GM21529 (cell line): ENCODE data around the gene CATSPER1.
"Not testable (repeated sequence)": the region's sequence is repeated elsewhere in the genome, so short reads cannot be mapped to it uniquely, and the experiment has no call there.

Experiments
- ATAC-seq: cut with Tn5 transposase; IDR thresholded peaks from one replicate; pipeline ENCODE4 v1.9.1; 2021; ENCODE audit not compliant: unreplicated experiment

The CATSPER1 gene

GRCh38 chr11:66020618-66021357, 5.5 kb downstream of the CATSPER1 start:
- no peak for ATAC-seq

GRCh38 chr11:66020212-66020611, 6.1 kb downstream of the CATSPER1 start:
- no peak for ATAC-seq

GRCh38 chr11:66017321-66017720, 9.0 kb downstream of the CATSPER1 start:
- no peak for ATAC-seq

GRCh38 chr11:66016793-66017177, 9.5 kb downstream of the CATSPER1 start:
- ATAC-seq = no peak

- ATAC-seq = no peak
Measured at GRCh38 chr11:66015936-66016792, 10.1 kb downstream of the CATSPER1 start.

DNA sequence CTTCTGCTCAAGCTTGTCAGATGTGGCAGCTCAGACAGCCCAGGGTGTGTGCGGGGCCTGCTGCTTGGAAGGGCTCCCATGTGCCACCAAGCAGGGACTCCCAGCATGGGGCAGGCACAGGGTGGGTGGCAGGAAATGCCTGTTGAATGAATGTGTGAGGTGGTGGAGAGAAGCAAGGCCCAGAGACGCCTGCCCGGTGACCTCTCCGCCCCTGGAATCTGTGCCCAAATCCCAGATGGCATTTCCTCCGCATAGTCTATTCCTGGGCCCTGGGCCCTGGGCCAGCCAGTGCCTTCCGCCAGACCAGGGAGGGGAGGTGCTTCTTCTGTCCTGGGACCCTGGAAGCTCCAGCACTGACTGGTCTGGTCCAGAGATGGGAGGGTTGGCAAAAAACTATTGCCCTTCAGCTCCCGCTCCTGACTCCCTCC, 10.8 kb downstream of the CATSPER1 start:
- no peak for ATAC-seq

DNA sequence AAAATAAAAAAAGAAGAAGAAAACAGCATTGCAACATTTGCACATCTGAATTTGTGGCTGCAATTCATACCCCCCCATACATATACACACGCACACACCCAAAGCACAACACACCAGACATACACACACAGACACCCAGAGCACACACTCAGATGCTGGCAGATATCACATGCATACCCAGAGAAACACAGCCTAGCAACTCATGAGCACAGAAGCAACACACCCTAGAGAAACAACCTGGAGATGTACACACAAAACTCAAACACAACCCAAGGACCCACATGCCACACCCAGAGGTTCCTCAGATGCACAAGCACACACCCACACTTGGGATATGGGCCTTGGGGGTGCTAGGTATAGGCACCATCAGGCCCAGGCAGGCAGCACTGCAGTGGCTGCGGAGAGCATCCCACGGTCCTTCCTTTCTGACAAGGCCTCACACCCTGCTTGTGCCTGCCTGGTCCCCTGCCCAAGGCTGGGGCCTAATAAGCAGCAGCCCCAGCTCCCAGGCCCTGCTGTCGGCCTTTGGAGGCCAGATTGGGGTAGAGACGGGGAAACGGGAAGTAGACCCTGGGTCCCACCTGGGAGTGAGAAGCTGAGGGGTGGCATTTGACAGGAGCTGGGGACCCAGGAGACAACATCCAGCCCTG, 11.3 kb downstream of the CATSPER1 start:
- ATAC-seq = no peak

DNA sequence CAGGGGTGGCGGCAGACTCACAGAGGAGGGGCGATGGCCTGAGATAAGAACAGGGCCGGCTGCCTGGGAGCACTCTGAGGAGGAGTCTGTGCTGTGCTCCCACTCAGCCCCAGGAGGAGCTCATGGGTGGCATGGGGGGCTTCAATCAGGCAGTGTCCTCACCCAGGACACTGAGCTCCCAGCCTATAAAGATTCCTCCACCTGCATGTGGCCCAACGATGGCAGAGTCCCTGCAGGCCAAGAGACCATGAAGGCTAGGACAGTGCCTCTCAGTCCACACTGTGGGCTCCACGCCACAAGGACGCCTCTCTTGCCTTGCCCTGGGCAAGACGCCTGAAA, 12.5 kb downstream of the CATSPER1 start:
- ATAC-seq = no peak

- no peak for ATAC-seq
Measured at GRCh38 chr11:66012946-66013761, 13.1 kb downstream of the CATSPER1 start.

DNA sequence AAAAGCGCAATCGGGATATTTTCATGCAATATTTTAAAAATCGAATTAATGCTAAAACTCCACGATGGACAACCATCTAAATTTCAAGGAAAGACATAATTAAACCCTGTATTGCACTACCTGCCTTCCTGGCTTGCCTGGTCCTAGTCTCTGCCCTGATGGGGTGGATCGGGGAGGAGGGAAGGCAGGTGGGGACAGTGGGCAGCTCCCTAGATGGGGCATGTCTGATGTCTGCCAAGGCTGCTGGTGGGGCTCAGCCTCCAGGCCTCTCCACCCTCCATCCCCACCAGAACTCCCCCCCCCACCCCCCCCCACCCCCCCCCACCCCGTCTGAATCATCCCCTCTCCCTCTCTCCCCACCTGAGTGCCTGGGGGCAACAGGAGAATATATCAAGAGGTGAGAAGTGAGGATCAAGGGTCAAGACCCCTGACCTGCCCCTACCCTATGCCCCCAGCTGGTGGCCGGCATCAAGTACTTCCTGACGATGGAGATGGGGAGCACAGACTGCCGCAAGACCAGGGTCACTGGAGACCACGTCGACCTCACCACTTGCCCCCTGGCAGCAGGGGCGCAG, 13.8 kb downstream of the CATSPER1 start:
- ATAC-seq = no peak

DNA sequence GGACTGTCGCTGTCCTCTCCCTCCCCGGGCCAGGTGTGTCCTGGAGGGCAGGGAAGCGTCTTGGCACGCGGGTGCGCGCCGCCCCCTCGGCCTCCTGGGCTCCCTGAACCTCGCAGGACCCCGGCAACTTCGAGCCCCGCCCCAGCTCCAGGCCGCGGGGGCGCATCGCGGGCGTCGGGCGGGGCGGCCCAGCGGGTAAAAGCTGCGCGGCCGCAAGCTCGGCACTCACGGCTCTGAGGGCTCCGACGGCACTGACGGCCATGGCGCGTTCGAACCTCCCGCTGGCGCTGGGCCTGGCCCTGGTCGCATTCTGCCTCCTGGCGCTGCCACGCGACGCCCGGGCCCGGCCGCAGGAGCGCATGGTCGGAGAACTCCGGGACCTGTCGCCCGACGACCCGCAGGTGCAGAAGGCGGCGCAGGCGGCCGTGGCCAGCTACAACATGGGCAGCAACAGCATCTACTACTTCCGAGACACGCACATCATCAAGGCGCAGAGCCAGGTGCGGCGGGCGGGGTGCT, 14.4 kb downstream of the CATSPER1 start, which contains the start of gene CST6:
CST6 (plus strand) TSS at position 224 of the 519 bp plus-strand sequence; CDS start at position 261, 37 bp downstream.
- ATAC-seq = no peak

- ATAC-seq = no peak
Measured at GRCh38 chr11:66011239-66011784, 15.0 kb downstream of the CATSPER1 start.

DNA sequence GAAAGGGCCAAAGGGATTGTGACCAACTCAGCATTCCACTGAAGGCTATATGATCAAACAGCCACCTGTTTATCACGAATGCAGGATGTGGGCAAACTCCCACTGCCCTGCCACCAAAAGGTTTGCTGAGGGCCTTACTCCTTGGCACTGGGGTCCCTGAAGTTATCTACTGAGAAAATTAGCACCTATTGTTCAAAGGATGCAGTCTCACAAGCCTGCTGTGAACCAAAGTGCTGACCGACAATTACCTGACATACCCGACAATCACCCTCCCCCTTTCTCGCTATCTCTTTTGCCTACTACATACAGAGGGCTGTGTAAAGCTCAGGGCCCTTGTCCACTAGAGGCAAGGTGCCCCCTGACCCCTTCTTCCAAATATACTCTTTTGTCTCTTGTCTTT, 16.2 kb downstream of the CATSPER1 start:
- ATAC-seq = not testable (repeated sequence)

DNA sequence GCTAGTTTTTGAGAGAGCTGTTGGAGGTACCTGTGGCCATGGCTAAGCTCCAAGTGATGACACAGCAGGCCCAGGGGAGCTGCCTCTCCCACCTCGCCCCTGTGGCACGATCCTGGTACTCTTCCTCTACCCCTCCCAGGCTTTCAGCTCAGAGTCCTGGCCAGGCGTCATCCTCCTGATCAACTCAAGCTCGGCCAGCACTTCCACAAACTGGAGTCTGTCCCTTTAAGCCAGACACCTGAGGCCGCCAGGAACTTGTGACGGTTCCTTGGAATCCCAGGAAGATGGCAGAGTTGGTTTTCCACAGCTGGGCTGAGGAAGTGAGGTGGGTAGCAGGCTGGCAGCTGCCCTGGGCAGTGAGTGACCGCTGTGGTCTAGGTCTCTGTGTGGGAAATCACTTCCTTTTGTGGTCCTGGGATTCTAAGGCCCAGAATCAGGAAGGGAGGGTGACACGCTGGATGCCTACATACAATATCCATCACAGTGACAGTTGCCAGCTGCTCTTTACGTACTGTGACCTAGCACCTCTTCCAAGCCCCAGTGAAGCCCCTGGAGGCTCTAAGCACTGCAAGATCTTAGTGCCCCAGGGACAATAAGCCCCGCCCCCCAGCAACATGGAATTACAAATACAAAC, 17.7 kb downstream of the CATSPER1 start:
- ATAC-seq = no peak

DNA sequence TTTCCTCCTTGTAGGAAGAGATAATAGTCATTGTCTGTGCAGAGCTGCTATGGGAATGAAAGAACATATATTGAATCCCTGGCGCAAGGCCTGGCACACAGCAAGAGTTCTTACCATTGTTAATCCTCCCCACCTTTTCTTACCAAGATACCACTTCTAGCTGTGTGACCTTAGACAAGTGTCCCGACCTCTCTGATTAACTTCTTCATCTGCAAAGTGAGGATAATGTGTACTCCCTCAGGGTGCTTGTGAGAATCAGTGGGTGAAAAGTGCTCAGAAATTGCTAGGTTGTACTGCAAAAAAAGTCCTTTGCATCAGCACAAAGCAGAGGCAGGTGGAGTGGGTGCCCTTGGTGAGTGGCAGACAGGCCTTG, 18.2 kb downstream of the CATSPER1 start:
- no peak for ATAC-seq

- no peak for ATAC-seq
Measured at GRCh38 chr11:66007201-66007634, 19.1 kb downstream of the CATSPER1 start.

DNA sequence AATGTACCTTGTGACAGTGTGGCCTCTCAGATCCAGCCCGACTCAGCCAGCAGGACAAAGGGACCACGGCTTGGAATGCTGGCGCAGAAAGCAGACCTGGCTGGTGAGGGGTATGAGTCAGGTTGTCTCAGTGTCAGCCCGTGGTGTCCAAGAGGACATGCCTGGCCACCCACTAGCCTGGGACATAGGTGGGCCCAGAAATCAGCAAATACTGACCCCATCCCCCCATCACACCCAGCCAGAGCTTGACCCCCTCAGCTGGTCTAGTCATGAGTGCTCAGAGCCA, 19.4 kb downstream of the CATSPER1 start:
- ATAC-seq = no peak

GRCh38 chr11:66006134-66006890, 20.0 kb downstream of the CATSPER1 start:
- no peak for ATAC-seq

GRCh38 chr11:66004186-66004585, 22.1 kb downstream of the CATSPER1 start:
- ATAC-seq = no peak
